Upper lobe of left lung (tissue), 6 donors: Measurements from ENCODE around the gene ZNF24. TPM values are rescaled to one million over a fixed set of nuclear protein-coding genes. Genes with fewer than 3 reads are reported as not detected.

Source experiments
- ATAC-seq, 2 donors: fragments of 200-7000 bp; cut with Tn5 transposase; one replicate each; pipeline ENCODE4 v1.9.1; 2022; ENCODE audit warnings: mild to moderate bottlenecking in 2 of 2, moderate library complexity in 2 of 2; ENCODE audit not compliant: low FRiP score in 2 of 2
- DNase-seq, 2 donors: peaks; one replicate each; pipeline ENCODE4 v3.0.0-alpha.2; 2019 to 2020
- H3K27ac ChIP-seq, 4 donors: fragments of 200-600 bp; sonication (generic); one replicate each; pipeline ENCODE4 v1.5.1; 2016 to 2019
- H3K27me3 ChIP-seq, 4 donors: fragments of 200-600 bp; sonication (generic); one replicate each; pipeline ENCODE4 v1.5.1; 2017 to 2019
- H3K36me3 ChIP-seq, 4 donors: fragments of 200-600 bp; sonication (generic); one replicate each; pipeline ENCODE4 v1.5.1; 2016 to 2019
- H3K4me1 ChIP-seq, 4 donors: fragments of 200-600 bp; sonication (generic); one replicate each; pipeline ENCODE4 v1.5.1; 2018 to 2019
- H3K4me3 ChIP-seq, 4 donors: fragments of 200-600 bp; sonication (generic); one replicate each; pipeline ENCODE4 v1.5.1; 2017 to 2019; ENCODE audit warnings: mild to moderate bottlenecking in 2 of 4, moderate library complexity in 1 of 4
- H3K9me3 ChIP-seq, 4 donors: fragments of 200-600 bp; sonication (generic); one replicate each; pipeline ENCODE4 v1.5.1; 2018 to 2019
- CTCF ChIP-seq, 6 experiments: fragments of 450-650 bp in 4 of 6; fragments of 200-600 bp in 2 of 6; sonication (generic) in 2 of 6; IDR thresholded peaks; one replicate each; pipeline ENCODE4 v1.5.1; 2016 to 2019; ENCODE audit warnings: antibody characterized with exemption in 6 of 6
- EP300 ChIP-seq, 4 donors: sonication (generic); formaldehyde crosslinking; IDR thresholded peaks; one replicate each; pipeline ENCODE4 v1.5.1; 2017; ENCODE audit warnings: antibody characterized with exemption in 4 of 4, control low read depth in 2 of 4
- POLR2A ChIP-seq, 4 donors: fragments of 450-650 bp; IDR thresholded peaks; one replicate each; pipeline ENCODE4 v1.5.1; 2016 to 2017; ENCODE audit warnings: antibody characterized with exemption in 4 of 4, mild to moderate bottlenecking in 2 of 4
- POLR2AphosphoS5 ChIP-seq, 2 donors: sonication (generic); formaldehyde crosslinking; IDR thresholded peaks; one replicate each; pipeline ENCODE4 v1.5.1; 2017; ENCODE audit warnings: antibody characterized with exemption in 2 of 2
- WGBS, 2 donors: methylation state at CpG; one replicate each; pipeline ENCODE4 v1.1.5; 2017 to 2018; 5-methylcytosine and 5-hydroxymethylcytosine counted together
- total RNA-seq, 6 donors: library from RNA; depleted of rRNA in 4 of 6; stranded (reverse); fragments of >200 nt in 4 of 6; gene quantifications; one replicate each; pipeline versions ENCODE4 v1.1.0 to v1.2.1, GENCODE V29; 2016 to 2021
- donor health status: DM: no; HTN: no; CAD: no; lungs with moderate emphysema.
- donor health status: DM: no; HTN: yes; CAD: no; lungs with severe emphysema.

Gene ZNF24
- total RNA-seq, 6 donors from 2014 or later: 16.5 to 54.4 (median 37.8) TPM

DNA sequence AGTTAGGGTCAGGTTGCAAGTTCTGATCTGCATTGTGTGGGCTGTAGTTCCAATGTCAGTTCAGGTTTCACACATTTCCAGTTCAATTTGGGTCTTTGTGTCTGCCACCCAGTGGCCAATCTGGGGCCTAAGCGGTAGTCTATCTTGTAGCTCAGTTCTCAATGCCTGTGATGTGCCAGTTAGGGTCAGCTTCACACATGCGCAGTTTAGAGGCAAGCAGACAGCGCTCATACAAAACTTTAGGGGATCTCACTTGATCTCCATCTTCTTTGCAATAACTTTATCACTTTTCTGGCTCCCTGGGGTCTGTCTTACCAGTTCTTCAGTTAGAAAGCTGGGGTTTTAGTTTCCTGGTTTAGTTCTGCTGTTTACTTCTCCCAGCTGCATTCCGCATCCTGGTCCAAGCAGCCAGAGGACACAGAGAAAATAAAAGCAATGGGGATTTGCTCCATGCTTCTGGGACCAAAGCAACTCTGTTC is 11.0 kb upstream of the ZNF24 start:
- peak; percentile 48 to 75 (median 65) for TF ChIP-seq CTCF (IDR thresholded peaks at IDR 0.05)
- TF ChIP-seq POLR2A (IDR thresholded peaks at IDR 0.05): no peak
- Histone ChIP-seq H3K27ac (no peak overlapping the region), H3K4me1 (peaks cover 0 to 6% (median 0%) of the 10 kb centered on the region in 4 donors), H3K27me3 (no peaks in the 10 kb centered on the region), H3K36me3 (no peaks in the 10 kb centered on the region), H3K9me3 (peaks cover 0 to 11% (median 3%) of the 10 kb centered on the region in 4 donors), H3K4me3 (peak overlapping the region in 1 of 4 donors; percentile 14)
- ATAC-seq: peak; percentile 78 to 94
- 29% methylated on average over 4 of the region's 4 CpGs for WGBS, 2 donors
- DNase-seq: peak in 1 of 2 donors; percentile 74

DNA sequence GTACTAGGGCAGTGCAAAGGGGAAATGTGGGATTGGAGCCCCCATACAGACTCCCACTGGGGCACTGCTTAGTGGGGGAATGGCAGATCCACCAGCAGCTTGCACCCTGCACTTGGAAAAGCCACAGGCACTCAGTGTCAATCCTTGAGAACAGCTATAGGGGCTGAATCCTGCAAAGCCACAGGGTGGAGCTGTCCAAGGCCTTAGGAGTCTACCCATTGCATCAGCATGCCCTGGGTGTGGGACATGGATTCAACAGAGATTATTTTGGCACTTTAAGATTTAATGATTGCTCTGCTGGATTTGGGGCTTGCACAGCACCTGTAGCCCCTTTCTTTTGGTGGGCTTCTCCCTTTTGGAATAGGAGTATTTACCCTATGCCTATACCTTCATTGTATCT is 8.6 kb upstream of the ZNF24 start:
- Histone ChIP-seq H3K9me3 (peaks cover 0 to 11% (median 3%) of the 10 kb centered on the region in 4 donors), H3K4me1 (peaks cover 0 to 6% (median 0%) of the 10 kb centered on the region in 4 donors), H3K27ac (no peak overlapping the region), H3K36me3 (no peaks in the 10 kb centered on the region), H3K4me3 (no peak overlapping the region), H3K27me3 (no peaks in the 10 kb centered on the region)
- no peak for TF ChIP-seq POLR2A (IDR thresholded peaks at IDR 0.05)
- TF ChIP-seq CTCF (IDR thresholded peaks at IDR 0.05): no peak
- no peak for TF ChIP-seq POLR2AphosphoS5 (IDR thresholded peaks at IDR 0.05)
- no peak for TF ChIP-seq EP300 (IDR thresholded peaks at IDR 0.05)
- ATAC-seq (no peak), DNase-seq (no peak)

DNA sequence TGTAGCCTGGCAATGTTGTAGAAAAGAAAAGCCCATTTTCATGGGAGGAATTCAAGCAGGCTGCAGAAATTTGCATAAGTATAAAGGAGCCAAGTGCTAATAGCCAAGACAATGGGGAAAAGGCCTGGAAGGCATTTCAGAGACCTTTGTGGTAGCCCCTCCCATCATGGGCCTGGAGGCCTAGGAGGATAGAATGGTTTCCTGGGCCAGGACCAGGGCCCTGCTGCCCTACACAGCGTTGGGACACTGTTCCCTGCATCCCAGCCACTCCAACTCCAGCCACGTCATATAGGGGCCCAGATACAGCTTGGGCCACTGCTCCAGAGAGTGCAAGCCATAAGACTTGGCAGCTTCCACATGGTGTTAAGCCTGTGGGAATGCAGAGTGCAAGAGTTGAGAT is 8.1 kb upstream of the ZNF24 start:
- Histone ChIP-seq H3K36me3 (no peaks in the 10 kb centered on the region), H3K27me3 (no peaks in the 10 kb centered on the region), H3K4me3 (no peak overlapping the region), H3K27ac (no peak overlapping the region), H3K4me1 (peaks cover 0 to 6% (median 0%) of the 10 kb centered on the region in 4 donors), H3K9me3 (peaks cover 0 to 11% (median 3%) of the 10 kb centered on the region in 4 donors)
- no peak for ATAC-seq
- no peak for TF ChIP-seq POLR2A (IDR thresholded peaks at IDR 0.05)
- TF ChIP-seq POLR2AphosphoS5 (IDR thresholded peaks at IDR 0.05): no peak
- no peak for TF ChIP-seq CTCF (IDR thresholded peaks at IDR 0.05)
- no peak for TF ChIP-seq EP300 (IDR thresholded peaks at IDR 0.05)
- DNase-seq: no peak
- 74 to 80% methylated on average over 1 to 2 of the region's 2 CpGs for WGBS, 2 donors

GRCh38 chr18:35348001-35348400 is 3.8 kb upstream of the ZNF24 start:
- Histone ChIP-seq H3K4me1 (peaks cover 12 to 20% (median 15%) of the 10 kb centered on the region in 4 donors), H3K9me3 (peaks cover 0 to 11% (median 3%) of the 10 kb centered on the region in 4 donors), H3K27ac (no peak overlapping the region), H3K27me3 (no peaks in the 10 kb centered on the region), H3K4me3 (no peak overlapping the region), H3K36me3 (no peaks in the 10 kb centered on the region)
- DNase-seq: no peak
- WGBS, 2 donors: 89 to 91% methylated on average over 3 of the region's 3 CpGs
- TF ChIP-seq POLR2AphosphoS5 (IDR thresholded peaks at IDR 0.05): no peak
- TF ChIP-seq EP300 (IDR thresholded peaks at IDR 0.05): no peak
- TF ChIP-seq CTCF (IDR thresholded peaks at IDR 0.05): no peak
- no peak for TF ChIP-seq POLR2A (IDR thresholded peaks at IDR 0.05)
- no peak for ATAC-seq

- Histone ChIP-seq H3K27ac (peak overlapping the region in 2 of 4 donors; percentile 21 to 99), H3K4me1 (peaks cover 23 to 38% (median 24%) of the 10 kb centered on the region in 4 donors)
- no peak for TF ChIP-seq POLR2A (IDR thresholded peaks at IDR 0.05)
- TF ChIP-seq CTCF (IDR thresholded peaks at IDR 0.05): no peak
- no peak for TF ChIP-seq POLR2AphosphoS5 (IDR thresholded peaks at IDR 0.05)
- TF ChIP-seq EP300 (IDR thresholded peaks at IDR 0.05): no peak
Measured at GRCh38 chr18:35345950-35346349, 1.7 kb upstream of the ZNF24 start.

More at GRCh38 chr18:35345950-35346349, 1.7 kb upstream of the ZNF24 start:
- peaks cover 0 to 7% (median 0%) of the 10 kb centered on the region in 4 donors for H3K36me3 ChIP-seq
- H3K4me3 ChIP-seq: no peak overlapping the region
- H3K27me3 ChIP-seq: no peaks in the 10 kb centered on the region
- WGBS, 2 donors: 96 to 100% methylated on average over 1 of the region's 1 CpG
- DNase-seq: no peak
- H3K9me3 ChIP-seq: no peaks in the 10 kb centered on the region
- no peak for ATAC-seq
